Calu3 (cell line): ENCODE results near the gene MAP3K15. TPM values are rescaled to one million over a fixed set of nuclear protein-coding genes. Genes with fewer than 3 reads are reported as not detected.
"Not testable (repeated sequence)": the region's sequence is repeated elsewhere in the genome, so short reads cannot be mapped to it uniquely, and the experiment has no call there.

ENCODE experiments used
- BruUV-seq: library from RNA; stranded (reverse); fragments of 400-500 nt; replicated peaks from 2 replicates; lab custom pipeline; 2021; lab: Mats Ljungman, UMichigan
- CTCF ChIA-PET: fragments of 300-600 bp; sonication (Branson Sonifier 250); formaldehyde crosslinking; loops from one replicate; lab custom pipeline; 2022; ENCODE audit warnings: antibody characterized with exemption; lab: Charles Lee
- DNase-seq: peaks from one replicate; pipeline ENCODE4 v3.0.0; 2022
- H3K27ac Mint-ChIP-seq: one replicate; pipeline ENCODE4 v1.8.0; 2022; ENCODE audit warnings: mixed read lengths; ENCODE audit not compliant: unreplicated experiment
- H3K27me3 Mint-ChIP-seq: one replicate; pipeline ENCODE4 v1.8.0; 2022; ENCODE audit warnings: mixed read lengths; ENCODE audit not compliant: unreplicated experiment
- H3K36me3 Mint-ChIP-seq: one replicate; pipeline ENCODE4 v1.8.0; 2022; ENCODE audit warnings: mild to moderate bottlenecking, moderate library complexity, mixed read lengths; ENCODE audit not compliant: insufficient read depth, unreplicated experiment
- H3K4me1 Mint-ChIP-seq: one replicate; pipeline ENCODE4 v1.8.0; 2022; ENCODE audit warnings: mild to moderate bottlenecking, low read depth, mixed read lengths; ENCODE audit not compliant: unreplicated experiment
- H3K4me3 Mint-ChIP-seq: one replicate; pipeline ENCODE4 v1.8.0; 2022; ENCODE audit warnings: mild to moderate bottlenecking, low read depth, moderate library complexity, mixed read lengths; ENCODE audit not compliant: unreplicated experiment
- H3K9me3 Mint-ChIP-seq: one replicate; pipeline ENCODE4 v1.8.0; 2022; ENCODE audit warnings: low read depth, mixed read lengths; ENCODE audit not compliant: unreplicated experiment
- intact Hi-C: fragments of 100-400 bp; cut with micrococcal nuclease; formaldehyde crosslinking; loops from one replicate; pipeline ENCODE4 v1.10.0; 2022; ENCODE audit not compliant: unreplicated experiment
- total RNA-seq: library from RNA; stranded (reverse); gene quantifications from 2 replicates; pipeline ENCODE4 v1.2.3, GENCODE V29; 2022
- TF ChIP-seq, protein P1 (sequence below): fragments of 200-600 bp; IDR thresholded peaks from one replicate; pipeline ENCODE4 v1.8.0; 2022; ENCODE audit warnings: antibody characterized with exemption; ENCODE audit not compliant: unreplicated experiment

MAP3K15 gene
- total RNA-seq, 1 experiment from 2014 or later: 4.8 TPM

DNA sequence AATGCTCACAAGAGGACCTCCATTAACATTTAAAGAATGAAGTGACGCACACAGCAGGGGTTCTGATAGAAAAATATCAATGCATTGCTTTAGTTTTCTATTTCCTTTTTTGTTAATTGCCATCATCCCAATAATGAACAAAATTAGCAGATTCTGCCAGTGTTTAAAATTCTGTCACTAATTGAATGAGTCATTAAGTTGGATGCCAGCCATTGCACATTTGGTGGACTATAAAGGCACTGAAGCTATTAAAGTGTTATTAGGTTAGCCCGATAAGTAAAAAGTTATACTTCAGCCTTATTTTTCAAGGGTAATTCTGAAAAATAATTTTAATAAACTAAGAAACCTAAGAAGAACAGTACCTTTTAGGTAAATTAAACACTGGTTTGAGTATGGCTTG is 53.1 kb downstream of the MAP3K15 start:
- BruUV-seq: no TSS peak
- Mint-ChIP-seq H3K36me3 (no peaks in the 10 kb centered on the region), H3K4me1 (no peaks in the 10 kb centered on the region), H3K4me3 (no peak overlapping the region), H3K9me3 (no peaks in the 10 kb centered on the region), H3K27me3 (no peaks in the 10 kb centered on the region), H3K27ac (no peak overlapping the region)
- CTCF ChIA-PET: interaction anchor here (0.7 kb wide), 1 partner anchor 1734 kb away, joined by 3 read pairs; no protein-coding TSS in a partner anchor
- no peak for DNase-seq
- intact Hi-C loops: no loop called here
- TF ChIP-seq, protein P1, sequence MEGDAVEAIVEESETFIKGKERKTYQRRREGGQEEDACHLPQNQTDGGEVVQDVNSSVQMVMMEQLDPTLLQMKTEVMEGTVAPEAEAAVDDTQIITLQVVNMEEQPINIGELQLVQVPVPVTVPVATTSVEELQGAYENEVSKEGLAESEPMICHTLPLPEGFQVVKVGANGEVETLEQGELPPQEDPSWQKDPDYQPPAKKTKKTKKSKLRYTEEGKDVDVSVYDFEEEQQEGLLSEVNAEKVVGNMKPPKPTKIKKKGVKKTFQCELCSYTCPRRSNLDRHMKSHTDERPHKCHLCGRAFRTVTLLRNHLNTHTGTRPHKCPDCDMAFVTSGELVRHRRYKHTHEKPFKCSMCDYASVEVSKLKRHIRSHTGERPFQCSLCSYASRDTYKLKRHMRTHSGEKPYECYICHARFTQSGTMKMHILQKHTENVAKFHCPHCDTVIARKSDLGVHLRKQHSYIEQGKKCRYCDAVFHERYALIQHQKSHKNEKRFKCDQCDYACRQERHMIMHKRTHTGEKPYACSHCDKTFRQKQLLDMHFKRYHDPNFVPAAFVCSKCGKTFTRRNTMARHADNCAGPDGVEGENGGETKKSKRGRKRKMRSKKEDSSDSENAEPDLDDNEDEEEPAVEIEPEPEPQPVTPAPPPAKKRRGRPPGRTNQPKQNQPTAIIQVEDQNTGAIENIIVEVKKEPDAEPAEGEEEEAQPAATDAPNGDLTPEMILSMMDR: no peak

DNA sequence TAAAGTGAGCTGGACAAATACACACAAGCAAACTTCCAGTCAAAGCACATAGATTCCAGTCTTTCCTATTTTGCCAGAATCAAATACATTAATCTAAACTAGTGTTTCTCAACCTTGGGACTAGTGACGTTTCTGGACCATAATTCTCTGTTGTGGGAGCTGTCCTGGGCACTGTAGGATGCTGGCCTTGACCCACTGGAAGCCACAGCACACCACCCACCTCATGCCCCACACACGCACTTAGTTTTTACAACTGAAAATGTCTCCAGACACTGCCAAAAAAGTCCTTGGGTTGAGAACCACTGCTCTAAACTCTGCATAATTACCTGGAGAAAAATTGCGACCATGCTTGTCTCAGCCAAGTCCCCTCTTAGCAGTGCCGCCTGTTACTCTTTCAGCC is 57.6 kb downstream of the MAP3K15 start:
- Mint-ChIP-seq H3K27me3 (no peaks in the 10 kb centered on the region), H3K27ac (no peak overlapping the region), H3K4me3 (no peak overlapping the region), H3K4me1 (no peaks in the 10 kb centered on the region), H3K9me3 (no peaks in the 10 kb centered on the region), H3K36me3 (no peaks in the 10 kb centered on the region)
- TF ChIP-seq, protein P1: no peak
- DNase-seq: no peak
- CTCF ChIA-PET: no interaction called here
- no TSS peak for BruUV-seq
- intact Hi-C loops: no loop called here

DNA sequence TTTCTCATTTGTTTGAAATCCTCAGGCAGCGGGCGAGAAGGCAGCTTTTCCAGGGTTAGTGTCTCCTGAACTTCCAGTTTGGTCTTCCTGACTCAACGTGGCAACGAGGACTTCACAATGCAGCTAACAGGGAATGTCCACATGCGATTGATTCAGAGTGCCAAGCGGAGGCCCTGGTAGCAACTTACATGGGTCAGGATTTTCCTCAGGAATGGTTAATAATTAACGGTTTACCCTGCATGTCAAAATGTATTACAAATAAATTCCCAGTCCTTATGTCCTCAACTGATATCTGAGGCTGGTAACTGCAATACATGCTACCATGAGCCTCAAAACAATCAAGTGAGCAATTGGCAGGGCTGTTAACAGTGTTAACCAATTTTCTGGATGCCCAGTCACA is 67.2 kb downstream of the MAP3K15 start:
- Mint-ChIP-seq H3K4me3 (no peak overlapping the region), H3K4me1 (no peaks in the 10 kb centered on the region), H3K9me3 (no peaks in the 10 kb centered on the region), H3K36me3 (no peaks in the 10 kb centered on the region), H3K27me3 (no peaks in the 10 kb centered on the region), H3K27ac (no peak overlapping the region)
- intact Hi-C loops: no loop called here
- CTCF ChIA-PET: no interaction called here
- TF ChIP-seq, protein P1: no peak
- BruUV-seq: no TSS peak
- DNase-seq: no peak

DNA sequence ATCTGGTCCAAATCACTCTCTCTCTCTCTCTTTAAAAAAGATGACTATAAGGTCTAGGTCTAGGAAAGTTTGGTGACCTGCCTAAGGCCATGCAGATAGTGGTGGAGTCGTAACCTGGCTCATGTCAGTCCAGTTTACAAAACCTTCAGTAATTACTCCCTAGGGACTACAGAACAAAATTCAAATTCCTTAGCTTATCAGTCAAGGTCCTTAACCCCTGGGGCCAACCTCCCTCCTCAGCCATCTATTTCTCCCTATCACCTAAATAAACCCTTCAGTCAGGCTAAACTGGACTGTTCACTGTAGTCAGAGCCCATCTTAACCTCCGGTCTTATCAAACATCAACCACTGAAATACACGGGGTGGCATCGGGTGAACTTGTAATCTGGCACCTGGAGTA is 68.9 kb downstream of the MAP3K15 start:
- DNase-seq: no peak
- TF ChIP-seq, protein P1: no peak
- no peaks in the 10 kb centered on the region for H3K27me3 Mint-ChIP-seq
- H3K36me3 Mint-ChIP-seq: no peaks in the 10 kb centered on the region
- CTCF ChIA-PET: no interaction called here
- intact Hi-C loops: no loop called here
- no TSS peak for BruUV-seq
- no peaks in the 10 kb centered on the region for H3K9me3 Mint-ChIP-seq
- no peak overlapping the region for H3K4me3 Mint-ChIP-seq
- H3K27ac Mint-ChIP-seq: no peak overlapping the region
- no peaks in the 10 kb centered on the region for H3K4me1 Mint-ChIP-seq

DNA sequence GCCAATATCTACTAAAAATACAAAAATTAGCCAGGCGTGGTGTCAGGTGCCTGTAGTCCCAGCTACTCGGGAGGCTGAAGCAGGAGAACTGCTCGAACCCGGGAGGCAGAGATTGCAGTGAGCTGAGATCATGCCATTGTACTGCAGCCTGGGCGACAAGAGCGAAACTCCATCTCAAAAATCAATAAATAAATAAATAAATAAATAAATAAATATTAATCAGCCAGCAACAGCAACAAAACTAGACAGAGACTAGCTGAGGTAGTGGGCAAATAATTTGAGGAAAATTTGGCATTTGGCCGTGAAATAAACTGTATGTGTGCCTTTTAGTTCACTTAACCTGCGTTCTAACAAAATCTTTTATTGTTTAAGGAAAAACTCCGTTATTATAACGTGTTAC is 69.5 kb downstream of the MAP3K15 start:
- H3K36me3 Mint-ChIP-seq, H3K4me3 Mint-ChIP-seq, H3K4me1 Mint-ChIP-seq, H3K27ac Mint-ChIP-seq, H3K9me3 Mint-ChIP-seq, DNase-seq, H3K27me3 Mint-ChIP-seq, BruUV-seq, intact Hi-C loops, CTCF ChIA-PET: not testable (repeated sequence)
